ENCODE measurements around the gene CANT1.

The CANT1 gene

GRCh38 chr17:79008666-79009387 is 737 bp downstream of the CANT1 start:
- DNase-seq (ENCODE audit: low read depth in 3 of 3): no peak

DNA sequence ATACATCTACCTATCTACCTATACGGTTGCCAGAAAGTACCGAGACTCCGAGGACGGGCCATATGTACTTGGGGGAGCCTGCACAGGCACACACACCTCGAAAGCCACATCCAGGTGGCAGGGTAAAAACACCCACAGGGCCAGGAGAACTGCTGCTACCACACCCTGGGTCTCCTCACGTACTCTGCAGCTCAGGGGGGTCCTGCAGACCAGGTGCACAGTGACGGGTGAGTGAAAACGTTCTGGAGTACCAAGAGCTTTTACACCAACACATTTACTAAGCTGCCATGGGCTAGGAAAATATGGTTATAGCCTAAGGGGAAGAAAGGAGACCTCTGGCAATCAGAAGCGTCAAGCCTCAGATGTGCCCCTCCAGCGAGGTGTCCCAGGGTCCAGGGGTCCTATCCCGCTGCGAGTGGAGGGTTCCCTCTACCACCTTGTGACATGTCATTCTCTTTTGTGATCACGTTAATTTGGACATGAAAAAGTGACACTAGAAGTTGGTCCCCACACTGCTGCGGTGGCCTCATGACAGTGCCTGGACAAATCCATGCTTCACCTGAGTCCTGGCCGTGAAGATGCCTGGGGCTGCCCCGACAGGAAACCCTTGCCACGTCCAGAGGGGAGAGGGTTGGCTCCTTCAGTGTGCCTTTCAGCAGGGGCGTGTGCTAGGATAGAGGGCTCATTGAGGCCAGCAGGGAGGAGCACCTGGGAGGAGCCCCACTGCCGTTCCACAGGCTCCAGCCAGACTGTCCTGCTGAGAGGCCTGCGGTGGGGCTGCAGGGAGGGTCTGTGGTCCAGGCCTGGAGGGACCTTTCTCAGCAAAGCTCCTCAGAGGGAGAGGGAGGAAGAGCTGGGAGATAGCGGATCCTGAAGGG is 1.8 kb downstream of the CANT1 start:
- no peak for DNase-seq (ENCODE audit: low read depth in 3 of 3)

GRCh38 chr17:79006794-79007503 is 2.6 kb downstream of the CANT1 start:
- no peak for DNase-seq (ENCODE audit: low read depth in 3 of 3)

GRCh38 chr17:79006046-79006445 is 3.5 kb downstream of the CANT1 start:
- DNase-seq (ENCODE audit: low read depth in 3 of 3): no peak

DNA sequence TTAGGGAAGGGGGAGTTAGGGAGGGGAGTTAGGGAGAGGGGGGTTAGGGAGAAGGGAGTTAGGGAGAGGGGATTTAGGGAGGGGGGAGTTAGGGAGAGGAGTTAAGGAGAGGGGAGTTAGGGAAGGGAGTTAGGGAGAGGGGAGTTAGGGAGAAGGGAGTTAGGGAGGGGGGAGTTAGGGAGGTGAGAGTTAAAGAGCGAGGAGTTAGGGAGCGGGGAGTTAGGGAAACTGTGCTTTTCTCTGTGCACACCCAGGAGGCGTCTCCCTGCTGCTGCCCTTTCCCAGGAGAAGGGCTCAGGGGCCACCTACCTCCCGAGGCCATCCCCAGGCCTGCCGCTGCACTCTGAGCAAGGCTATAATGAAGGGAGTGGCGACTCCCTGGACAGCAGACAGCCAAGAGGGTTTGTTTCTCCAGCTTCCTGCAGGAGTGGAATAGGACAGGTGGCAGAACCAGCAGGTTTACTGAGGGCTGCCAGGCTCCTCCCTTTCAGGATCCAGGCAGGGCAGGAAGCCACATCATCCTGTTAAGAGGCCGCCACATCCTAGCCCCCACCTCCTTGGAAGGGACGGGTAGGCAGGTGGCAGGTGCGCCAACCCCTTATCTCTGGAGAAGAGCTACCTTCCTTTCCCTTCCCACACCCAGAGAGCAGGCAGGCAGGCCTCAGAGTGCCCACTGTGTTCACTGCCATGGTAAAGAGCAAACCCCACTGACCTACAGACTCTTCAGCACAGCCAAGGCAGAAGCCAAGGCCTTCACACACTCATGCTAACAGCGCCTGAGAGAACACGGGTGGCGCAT is 4.3 kb downstream of the CANT1 start:
- DNase-seq (ENCODE audit: low read depth in 3 of 3): no peak

GRCh38 chr17:79003661-79004411 is 5.7 kb downstream of the CANT1 start:
- no peak for DNase-seq (ENCODE audit: low read depth in 3 of 3)

GRCh38 chr17:79002796-79003593 is 6.6 kb downstream of the CANT1 start:
- no peak for DNase-seq (ENCODE audit: low read depth in 3 of 3)

DNA sequence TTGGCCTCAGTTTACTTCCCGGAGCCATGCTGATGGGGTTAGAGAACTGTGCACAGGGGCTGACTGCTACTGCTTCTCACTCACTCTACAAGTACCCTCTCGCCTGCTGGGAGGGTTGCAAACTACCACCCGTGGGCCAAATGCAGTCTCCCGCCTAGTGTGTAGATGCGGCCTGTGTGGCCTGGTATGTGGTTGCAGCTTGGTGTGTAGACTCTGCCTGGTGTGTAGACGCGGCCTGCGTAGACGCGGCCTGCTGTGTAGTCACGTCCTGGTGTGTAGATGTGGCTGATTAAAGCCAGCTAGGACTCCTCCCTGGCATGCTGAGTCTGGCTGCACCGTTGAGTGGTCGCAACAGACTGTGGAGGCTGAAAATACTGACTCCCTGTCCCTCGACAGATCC is 7.3 kb downstream of the CANT1 start:
- no peak for DNase-seq (ENCODE audit: low read depth in 3 of 3)

DNA sequence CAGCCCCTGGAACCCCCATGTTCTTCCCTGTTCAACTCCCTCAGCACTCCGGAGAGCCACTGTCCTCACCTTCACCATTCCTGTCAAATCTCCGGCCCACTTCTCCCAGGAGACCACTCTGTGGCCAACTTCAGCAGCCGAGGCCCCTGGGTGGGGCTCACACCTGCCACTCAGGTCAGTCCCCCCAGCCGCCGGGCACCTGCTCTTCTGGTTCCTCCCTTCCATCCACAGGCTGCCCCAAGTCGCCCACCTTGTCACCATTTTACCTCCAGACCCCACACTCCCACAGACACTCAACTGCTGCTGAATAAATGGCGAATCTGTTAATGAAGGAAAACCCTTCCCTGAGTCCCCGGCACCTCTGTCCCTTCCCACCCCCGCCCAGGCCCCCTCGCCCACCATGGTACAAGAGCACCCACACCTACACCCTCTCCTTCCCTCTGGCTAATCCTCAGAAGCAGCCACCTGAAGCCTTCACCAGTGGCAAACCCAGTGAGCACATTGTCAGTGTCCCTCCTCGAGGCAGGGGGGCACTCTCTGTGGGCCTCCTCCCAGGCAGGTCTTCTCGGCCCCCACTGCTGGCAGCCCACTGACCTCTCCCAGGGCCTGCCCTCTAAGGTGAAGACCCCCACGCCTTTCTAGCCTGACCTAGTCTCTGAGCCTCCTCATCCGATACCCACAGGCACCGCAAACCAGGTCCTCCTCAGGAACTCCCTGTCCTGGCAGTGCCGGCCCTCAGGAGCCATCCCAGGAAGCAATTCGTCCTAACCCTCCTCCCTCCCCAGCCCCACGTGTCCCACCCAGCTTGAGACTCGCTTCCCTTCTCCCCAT is 8.2 kb downstream of the CANT1 start:
- no peak for DNase-seq (ENCODE audit: low read depth in 3 of 3)

DNA sequence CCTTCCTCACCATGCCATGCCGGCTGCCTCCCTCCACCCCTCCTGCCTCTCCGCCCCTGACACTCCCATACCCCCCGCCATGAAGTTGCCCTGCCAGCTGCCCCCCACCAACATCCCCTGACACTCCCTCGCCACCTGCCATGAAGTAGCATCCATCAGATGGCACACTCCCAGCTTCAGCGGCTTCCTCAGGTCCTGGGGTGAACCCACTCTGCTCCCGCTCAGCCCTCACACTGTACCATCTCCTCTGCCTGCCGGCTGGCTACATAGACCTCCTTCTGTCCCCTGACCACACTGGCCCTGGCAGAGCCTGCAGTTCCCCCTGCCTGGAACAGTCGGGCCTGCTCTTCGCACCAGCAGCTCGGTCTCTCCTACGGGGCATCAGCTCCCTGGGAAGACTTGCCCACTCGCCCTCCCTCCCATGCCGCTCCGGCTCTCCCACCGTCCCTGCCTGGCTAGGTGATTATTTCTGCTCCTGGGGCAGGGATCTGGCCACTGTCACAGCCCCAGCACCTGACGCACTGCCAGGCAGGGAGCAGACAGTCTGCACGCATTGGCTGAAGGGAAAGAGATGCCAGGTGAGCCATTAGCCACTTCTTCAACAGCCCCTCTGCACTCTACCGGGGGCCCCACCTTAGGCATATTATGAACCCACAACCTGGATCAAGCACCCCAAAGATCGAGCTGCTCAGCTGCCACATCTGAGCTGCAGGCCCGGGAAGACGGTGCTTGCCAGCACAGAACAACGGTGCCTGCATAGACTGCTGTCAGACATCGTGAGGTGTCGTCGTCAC is 9.0 kb downstream of the CANT1 start:
- no peak for DNase-seq (ENCODE audit: low read depth in 3 of 3)

- no peak for DNase-seq (ENCODE audit: low read depth in 3 of 3)
Observed at GRCh38 chr17:78999947-79000395, 9.6 kb downstream of the CANT1 start.

- no peak for DNase-seq (ENCODE audit: low read depth in 3 of 3)
Observed at GRCh38 chr17:78999056-78999768, 10.4 kb downstream of the CANT1 start.

GRCh38 chr17:78998311-78999055 is 11.1 kb downstream of the CANT1 start:
- DNase-seq (ENCODE audit: low read depth in 3 of 3): no peak

GRCh38 chr17:78997881-78998280 is 11.7 kb downstream of the CANT1 start:
- no peak for DNase-seq (ENCODE audit: low read depth in 3 of 3)

DNA sequence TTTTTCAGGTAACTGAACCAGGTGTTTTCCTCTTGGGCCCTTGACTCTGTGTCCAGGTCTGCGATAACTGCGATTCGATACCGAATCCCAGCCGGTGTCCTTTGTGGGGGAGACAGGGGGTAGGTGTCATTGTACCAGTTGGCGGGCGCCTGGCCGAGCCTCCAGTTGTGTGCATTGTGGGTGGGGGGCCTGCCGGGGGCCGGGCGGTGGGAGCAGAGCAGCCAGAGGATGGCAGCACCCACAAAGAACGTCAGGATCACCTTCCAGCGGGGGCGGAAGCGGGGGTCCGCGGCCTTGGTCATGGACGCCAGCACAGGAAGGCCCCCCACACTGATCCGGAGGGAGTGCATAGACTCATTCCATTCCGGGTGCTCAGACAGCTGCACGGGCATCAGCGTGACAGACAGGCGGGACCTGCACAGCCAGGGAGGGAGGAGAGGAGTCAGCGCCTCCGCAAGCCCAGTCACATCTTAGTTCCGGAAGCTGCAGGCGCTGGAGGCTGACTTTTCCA is 12.3 kb downstream of the CANT1 start:
- DNase-seq (ENCODE audit: low read depth in 3 of 3): no peak

DNA sequence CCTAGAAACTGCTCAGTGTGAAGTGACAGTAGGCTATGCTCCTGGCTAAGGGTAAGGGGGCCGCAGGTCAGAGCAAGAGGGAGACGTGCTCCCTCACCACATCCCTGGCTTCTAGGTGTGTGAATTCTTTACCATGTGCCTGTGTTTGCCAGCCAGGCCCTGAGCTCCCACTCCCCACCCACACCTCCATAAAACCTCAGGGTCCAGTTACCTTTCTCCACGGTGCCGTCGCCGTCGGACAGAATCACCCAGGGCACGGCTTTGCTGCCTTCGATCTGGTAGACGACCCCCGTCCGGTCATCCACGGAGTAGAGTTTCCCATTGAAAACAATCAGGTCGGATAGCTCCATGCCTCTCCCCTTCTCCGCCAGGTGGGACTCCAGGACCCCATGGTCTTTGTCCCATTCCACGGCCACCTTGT is 12.8 kb downstream of the CANT1 start:
- DNase-seq (ENCODE audit: low read depth in 3 of 3): no peak
